Stimulated activated CD8-positive, alpha-beta memory T cell treated with anti-CD3 and anti-CD28 coated beads, Interleukin-7, amount 100 ng/mL, for 1 hour (primary cell): ENCODE results near the gene PTPRD.

Experiments
- DNase-seq, 2 donors: peaks; one replicate each; pipeline ENCODE4 v3.0.0-alpha.2; 2020; ENCODE audit warnings: low read depth in 2 of 2

Gene PTPRD

GRCh38 chr9:8826281-8826680 lies 1786.5 kb downstream of the PTPRD start:
- no peak for DNase-seq

GRCh38 chr9:8825585-8826147 lies 1787.1 kb downstream of the PTPRD start:
- DNase-seq: no peak

GRCh38 chr9:8823131-8823895 lies 1789.5 kb downstream of the PTPRD start:
- no peak for DNase-seq

GRCh38 chr9:8822667-8823025 lies 1790.2 kb downstream of the PTPRD start:
- DNase-seq: no peak

GRCh38 chr9:8821910-8822666 lies 1790.7 kb downstream of the PTPRD start:
- no peak for DNase-seq

- DNase-seq: no peak
Observed at GRCh38 chr9:8817335-8817734, 1795.5 kb downstream of the PTPRD start.

- no peak for DNase-seq
Observed at GRCh38 chr9:8816361-8816760, 1796.4 kb downstream of the PTPRD start.

- DNase-seq: no peak
Observed at GRCh38 chr9:8815931-8816330, 1796.9 kb downstream of the PTPRD start.

- DNase-seq: no peak
Observed at GRCh38 chr9:8815219-8815618, 1797.6 kb downstream of the PTPRD start.

GRCh38 chr9:8812888-8813287 lies 1799.9 kb downstream of the PTPRD start:
- DNase-seq: no peak

- no peak for DNase-seq
Observed at GRCh38 chr9:8809741-8810140, 1803.1 kb downstream of the PTPRD start.

- DNase-seq: no peak
Observed at GRCh38 chr9:8806150-8806549, 1806.7 kb downstream of the PTPRD start.

GRCh38 chr9:8804613-8805012 lies 1808.2 kb downstream of the PTPRD start:
- no peak for DNase-seq

GRCh38 chr9:8802242-8802641 lies 1810.6 kb downstream of the PTPRD start:
- DNase-seq: no peak

- no peak for DNase-seq
Observed at GRCh38 chr9:8800196-8800595, 1812.6 kb downstream of the PTPRD start.

- DNase-seq: no peak
Observed at GRCh38 chr9:8799615-8800014, 1813.2 kb downstream of the PTPRD start.

- no peak for DNase-seq
Observed at GRCh38 chr9:8799206-8799605, 1813.6 kb downstream of the PTPRD start.

GRCh38 chr9:8784838-8785237 lies 1828.0 kb downstream of the PTPRD start:
- no peak for DNase-seq

- no peak for DNase-seq
Observed at GRCh38 chr9:8783941-8784340, 1828.9 kb downstream of the PTPRD start.

GRCh38 chr9:8782237-8782636 lies 1830.6 kb downstream of the PTPRD start:
- no peak for DNase-seq

- DNase-seq: no peak
Observed at GRCh38 chr9:8781458-8781857, 1831.3 kb downstream of the PTPRD start.

- DNase-seq: no peak
Observed at GRCh38 chr9:8780386-8780785, 1832.4 kb downstream of the PTPRD start.

- DNase-seq: no peak
Observed at GRCh38 chr9:8779478-8779877, 1833.3 kb downstream of the PTPRD start.
